GM23338 (cell line): Measurements from ENCODE around the gene CCDC97.
A peak's percentile ranks its signal among the peaks of the same experiment; 100 is the strongest.

Source experiments
- CREB1 ChIP-seq: fragments of 250-450 bp; sonication (Bioruptor Pico); IDR thresholded peaks from 2 replicates; pipeline ENCODE4 v1.5.0; 2020; ENCODE audit warnings: low read depth, mild to moderate bottlenecking, moderate library complexity
- EZH2 ChIP-seq: fragments of 200-600 bp; sonication (generic); IDR thresholded peaks from one replicate; pipeline ENCODE4 v1.8.0; 2017; ENCODE audit warnings: antibody characterized with exemption, mild to moderate bottlenecking, low read depth; ENCODE audit not compliant: unreplicated experiment
- EZH2phosphoT487 ChIP-seq: fragments of 200-600 bp; sonication (generic); IDR thresholded peaks from one replicate; pipeline ENCODE4 v1.8.1; 2018; ENCODE audit warnings: antibody characterized with exemption; ENCODE audit not compliant: unreplicated experiment
- JUNB ChIP-seq: IDR thresholded peaks from one replicate; pipeline ENCODE4 v1.6.1; 2016; ENCODE audit warnings: antibody characterized with exemption; ENCODE audit not compliant: unreplicated experiment
- POLR2AphosphoS5 ChIP-seq: IDR thresholded peaks from 2 replicates; pipeline ENCODE4 v1.6.1; 2016; ENCODE audit warnings: antibody characterized with exemption, low read depth
- ZNF331 ChIP-seq: fragments of 250-450 bp; sonication (Bioruptor Pico); IDR thresholded peaks from 2 replicates; pipeline ENCODE4 v1.5.0; 2020; ENCODE audit warnings: low read depth, mild to moderate bottlenecking, moderate library complexity
- TF ChIP-seq, protein P1 (sequence below), 2 experiments: fragments of 200-600 bp in 1 of 2; sonication (generic) in 1 of 2; conservative IDR thresholded peaks; 2 replicates each; pipeline versions ENCODE4 v1.5.1 to v1.6.1; 2016 to 2017; ENCODE audit warnings: antibody characterized with exemption in 2 of 2, low read depth in 2 of 2, mild to moderate bottlenecking in 2 of 2, moderate library complexity in 1 of 2
- TF ChIP-seq, protein P2 (sequence below): IDR thresholded peaks from one replicate; pipeline ENCODE4 v1.6.1; 2018; ENCODE audit warnings: antibody characterized with exemption; ENCODE audit not compliant: unreplicated experiment
- TF ChIP-seq, protein P3 (sequence below): fragments of 250-450 bp; sonication (Bioruptor Pico); IDR thresholded peaks from 2 replicates; pipeline ENCODE4 v1.5.0; 2020; ENCODE audit warnings: mild to moderate bottlenecking, moderate library complexity
- TF ChIP-seq, protein P4 (sequence below): IDR thresholded peaks from 2 replicates; pipeline ENCODE4 v1.6.1; 2016; ENCODE audit warnings: antibody characterized with exemption

DNA sequence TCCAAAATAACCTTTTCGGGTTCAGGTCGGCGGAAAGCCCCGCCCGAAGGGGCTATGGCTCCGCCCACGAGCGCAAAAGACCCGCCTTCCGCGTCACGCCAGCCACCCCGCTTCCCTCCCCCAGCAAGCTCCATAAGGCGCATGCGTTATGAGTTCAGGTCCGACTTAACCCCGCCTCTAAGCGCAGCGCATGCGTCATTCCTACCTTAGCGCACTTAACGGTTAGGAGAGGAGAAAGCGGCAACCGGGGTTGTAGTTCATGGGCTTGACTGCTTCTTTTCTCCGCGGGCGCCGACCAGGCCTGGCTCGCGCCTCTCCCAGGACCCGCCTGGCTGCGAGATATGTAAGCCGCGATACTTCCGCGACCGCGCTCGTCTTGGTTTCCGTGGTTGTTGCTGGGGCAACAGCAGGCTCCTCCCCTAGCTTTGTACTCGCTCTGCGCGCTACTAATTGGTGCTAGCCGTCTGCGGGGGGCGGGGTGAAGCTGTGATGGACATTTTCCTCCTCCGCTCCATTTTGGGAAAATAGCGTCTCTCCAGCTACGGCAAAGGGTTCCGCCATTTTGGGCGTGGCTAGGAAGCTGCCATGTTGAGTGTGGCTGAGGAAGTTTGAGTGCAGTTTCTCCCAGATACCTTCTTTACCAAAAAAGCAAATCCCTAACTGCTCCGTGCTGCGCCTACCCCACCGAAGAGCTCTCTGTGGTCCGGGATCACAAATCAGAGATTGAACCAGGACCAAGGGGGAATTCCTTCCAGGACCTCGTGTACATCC is 54.0 kb downstream of the CCDC97 start, which contains the start of gene B9D2:
- TF ChIP-seq POLR2AphosphoS5 (peak; percentile 74), EZH2 (no peak), CREB1 (CRISPR knock-in tag) (peak; percentile 82), JUNB (no peak), EZH2phosphoT487 (no peak), ZNF331 (no peak)
- TF ChIP-seq, protein P1, sequence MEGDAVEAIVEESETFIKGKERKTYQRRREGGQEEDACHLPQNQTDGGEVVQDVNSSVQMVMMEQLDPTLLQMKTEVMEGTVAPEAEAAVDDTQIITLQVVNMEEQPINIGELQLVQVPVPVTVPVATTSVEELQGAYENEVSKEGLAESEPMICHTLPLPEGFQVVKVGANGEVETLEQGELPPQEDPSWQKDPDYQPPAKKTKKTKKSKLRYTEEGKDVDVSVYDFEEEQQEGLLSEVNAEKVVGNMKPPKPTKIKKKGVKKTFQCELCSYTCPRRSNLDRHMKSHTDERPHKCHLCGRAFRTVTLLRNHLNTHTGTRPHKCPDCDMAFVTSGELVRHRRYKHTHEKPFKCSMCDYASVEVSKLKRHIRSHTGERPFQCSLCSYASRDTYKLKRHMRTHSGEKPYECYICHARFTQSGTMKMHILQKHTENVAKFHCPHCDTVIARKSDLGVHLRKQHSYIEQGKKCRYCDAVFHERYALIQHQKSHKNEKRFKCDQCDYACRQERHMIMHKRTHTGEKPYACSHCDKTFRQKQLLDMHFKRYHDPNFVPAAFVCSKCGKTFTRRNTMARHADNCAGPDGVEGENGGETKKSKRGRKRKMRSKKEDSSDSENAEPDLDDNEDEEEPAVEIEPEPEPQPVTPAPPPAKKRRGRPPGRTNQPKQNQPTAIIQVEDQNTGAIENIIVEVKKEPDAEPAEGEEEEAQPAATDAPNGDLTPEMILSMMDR (conservative IDR thresholded peaks at IDR 0.05; ENCODE audit: low read depth in 2 of 2), result no peak
- TF ChIP-seq, protein P2, sequence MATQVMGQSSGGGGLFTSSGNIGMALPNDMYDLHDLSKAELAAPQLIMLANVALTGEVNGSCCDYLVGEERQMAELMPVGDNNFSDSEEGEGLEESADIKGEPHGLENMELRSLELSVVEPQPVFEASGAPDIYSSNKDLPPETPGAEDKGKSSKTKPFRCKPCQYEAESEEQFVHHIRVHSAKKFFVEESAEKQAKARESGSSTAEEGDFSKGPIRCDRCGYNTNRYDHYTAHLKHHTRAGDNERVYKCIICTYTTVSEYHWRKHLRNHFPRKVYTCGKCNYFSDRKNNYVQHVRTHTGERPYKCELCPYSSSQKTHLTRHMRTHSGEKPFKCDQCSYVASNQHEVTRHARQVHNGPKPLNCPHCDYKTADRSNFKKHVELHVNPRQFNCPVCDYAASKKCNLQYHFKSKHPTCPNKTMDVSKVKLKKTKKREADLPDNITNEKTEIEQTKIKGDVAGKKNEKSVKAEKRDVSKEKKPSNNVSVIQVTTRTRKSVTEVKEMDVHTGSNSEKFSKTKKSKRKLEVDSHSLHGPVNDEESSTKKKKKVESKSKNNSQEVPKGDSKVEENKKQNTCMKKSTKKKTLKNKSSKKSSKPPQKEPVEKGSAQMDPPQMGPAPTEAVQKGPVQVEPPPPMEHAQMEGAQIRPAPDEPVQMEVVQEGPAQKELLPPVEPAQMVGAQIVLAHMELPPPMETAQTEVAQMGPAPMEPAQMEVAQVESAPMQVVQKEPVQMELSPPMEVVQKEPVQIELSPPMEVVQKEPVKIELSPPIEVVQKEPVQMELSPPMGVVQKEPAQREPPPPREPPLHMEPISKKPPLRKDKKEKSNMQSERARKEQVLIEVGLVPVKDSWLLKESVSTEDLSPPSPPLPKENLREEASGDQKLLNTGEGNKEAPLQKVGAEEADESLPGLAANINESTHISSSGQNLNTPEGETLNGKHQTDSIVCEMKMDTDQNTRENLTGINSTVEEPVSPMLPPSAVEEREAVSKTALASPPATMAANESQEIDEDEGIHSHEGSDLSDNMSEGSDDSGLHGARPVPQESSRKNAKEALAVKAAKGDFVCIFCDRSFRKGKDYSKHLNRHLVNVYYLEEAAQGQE, result no peak
- TF ChIP-seq, protein P3, sequence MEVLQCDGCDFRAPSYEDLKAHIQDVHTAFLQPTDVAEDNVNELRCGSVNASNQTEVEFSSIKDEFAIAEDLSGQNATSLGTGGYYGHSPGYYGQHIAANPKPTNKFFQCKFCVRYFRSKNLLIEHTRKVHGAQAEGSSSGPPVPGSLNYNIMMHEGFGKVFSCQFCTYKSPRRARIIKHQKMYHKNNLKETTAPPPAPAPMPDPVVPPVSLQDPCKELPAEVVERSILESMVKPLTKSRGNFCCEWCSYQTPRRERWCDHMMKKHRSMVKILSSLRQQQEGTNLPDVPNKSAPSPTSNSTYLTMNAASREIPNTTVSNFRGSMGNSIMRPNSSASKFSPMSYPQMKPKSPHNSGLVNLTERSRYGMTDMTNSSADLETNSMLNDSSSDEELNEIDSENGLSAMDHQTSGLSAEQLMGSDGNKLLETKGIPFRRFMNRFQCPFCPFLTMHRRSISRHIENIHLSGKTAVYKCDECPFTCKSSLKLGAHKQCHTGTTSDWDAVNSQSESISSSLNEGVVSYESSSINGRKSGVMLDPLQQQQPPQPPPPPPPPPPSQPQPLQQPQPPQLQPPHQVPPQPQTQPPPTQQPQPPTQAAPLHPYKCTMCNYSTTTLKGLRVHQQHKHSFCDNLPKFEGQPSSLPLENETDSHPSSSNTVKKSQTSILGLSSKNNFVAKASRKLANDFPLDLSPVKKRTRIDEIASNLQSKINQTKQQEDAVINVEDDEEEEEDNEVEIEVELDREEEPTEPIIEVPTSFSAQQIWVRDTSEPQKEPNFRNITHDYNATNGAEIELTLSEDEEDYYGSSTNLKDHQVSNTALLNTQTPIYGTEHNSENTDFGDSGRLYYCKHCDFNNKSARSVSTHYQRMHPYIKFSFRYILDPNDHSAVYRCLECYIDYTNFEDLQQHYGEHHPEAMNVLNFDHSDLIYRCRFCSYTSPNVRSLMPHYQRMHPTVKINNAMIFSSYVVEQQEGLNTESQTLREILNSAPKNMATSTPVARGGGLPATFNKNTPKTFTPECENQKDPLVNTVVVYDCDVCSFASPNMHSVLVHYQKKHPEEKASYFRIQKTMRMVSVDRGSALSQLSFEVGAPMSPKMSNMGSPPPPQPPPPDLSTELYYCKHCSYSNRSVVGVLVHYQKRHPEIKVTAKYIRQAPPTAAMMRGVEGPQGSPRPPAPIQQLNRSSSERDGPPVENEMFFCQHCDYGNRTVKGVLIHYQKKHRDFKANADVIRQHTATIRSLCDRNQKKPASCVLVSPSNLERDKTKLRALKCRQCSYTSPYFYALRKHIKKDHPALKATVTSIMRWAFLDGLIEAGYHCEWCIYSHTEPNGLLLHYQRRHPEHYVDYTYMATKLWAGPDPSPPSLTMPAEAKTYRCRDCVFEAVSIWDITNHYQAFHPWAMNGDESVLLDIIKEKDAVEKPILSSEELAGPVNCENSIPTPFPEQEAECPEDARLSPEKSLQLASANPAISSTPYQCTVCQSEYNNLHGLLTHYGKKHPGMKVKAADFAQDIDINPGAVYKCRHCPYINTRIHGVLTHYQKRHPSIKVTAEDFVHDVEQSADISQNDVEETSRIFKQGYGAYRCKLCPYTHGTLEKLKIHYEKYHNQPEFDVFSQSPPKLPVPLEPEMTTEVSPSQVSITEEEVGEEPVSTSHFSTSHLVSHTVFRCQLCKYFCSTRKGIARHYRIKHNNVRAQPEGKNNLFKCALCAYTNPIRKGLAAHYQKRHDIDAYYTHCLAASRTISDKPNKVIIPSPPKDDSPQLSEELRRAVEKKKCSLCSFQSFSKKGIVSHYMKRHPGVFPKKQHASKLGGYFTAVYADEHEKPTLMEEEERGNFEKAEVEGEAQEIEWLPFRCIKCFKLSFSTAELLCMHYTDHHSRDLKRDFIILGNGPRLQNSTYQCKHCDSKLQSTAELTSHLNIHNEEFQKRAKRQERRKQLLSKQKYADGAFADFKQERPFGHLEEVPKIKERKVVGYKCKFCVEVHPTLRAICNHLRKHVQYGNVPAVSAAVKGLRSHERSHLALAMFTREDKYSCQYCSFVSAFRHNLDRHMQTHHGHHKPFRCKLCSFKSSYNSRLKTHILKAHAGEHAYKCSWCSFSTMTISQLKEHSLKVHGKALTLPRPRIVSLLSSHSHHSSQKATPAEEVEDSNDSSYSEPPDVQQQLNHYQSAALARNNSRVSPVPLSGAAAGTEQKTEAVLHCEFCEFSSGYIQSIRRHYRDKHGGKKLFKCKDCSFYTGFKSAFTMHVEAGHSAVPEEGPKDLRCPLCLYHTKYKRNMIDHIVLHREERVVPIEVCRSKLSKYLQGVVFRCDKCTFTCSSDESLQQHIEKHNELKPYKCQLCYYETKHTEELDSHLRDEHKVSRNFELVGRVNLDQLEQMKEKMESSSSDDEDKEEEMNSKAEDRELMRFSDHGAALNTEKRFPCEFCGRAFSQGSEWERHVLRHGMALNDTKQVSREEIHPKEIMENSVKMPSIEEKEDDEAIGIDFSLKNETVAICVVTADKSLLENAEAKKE, result no peak
- TF ChIP-seq, protein P4, sequence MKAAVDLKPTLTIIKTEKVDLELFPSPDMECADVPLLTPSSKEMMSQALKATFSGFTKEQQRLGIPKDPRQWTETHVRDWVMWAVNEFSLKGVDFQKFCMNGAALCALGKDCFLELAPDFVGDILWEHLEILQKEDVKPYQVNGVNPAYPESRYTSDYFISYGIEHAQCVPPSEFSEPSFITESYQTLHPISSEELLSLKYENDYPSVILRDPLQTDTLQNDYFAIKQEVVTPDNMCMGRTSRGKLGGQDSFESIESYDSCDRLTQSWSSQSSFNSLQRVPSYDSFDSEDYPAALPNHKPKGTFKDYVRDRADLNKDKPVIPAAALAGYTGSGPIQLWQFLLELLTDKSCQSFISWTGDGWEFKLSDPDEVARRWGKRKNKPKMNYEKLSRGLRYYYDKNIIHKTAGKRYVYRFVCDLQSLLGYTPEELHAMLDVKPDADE, result no peak
